HG03066 (cell line): Measurements from ENCODE around the gene NAGPA.

Experiments used
- ATAC-seq: cut with Tn5 transposase; IDR thresholded peaks from one replicate; pipeline ENCODE4 v1.9.1; 2021; ENCODE audit warnings: low read depth; ENCODE audit not compliant: unreplicated experiment

Gene NAGPA

DNA sequence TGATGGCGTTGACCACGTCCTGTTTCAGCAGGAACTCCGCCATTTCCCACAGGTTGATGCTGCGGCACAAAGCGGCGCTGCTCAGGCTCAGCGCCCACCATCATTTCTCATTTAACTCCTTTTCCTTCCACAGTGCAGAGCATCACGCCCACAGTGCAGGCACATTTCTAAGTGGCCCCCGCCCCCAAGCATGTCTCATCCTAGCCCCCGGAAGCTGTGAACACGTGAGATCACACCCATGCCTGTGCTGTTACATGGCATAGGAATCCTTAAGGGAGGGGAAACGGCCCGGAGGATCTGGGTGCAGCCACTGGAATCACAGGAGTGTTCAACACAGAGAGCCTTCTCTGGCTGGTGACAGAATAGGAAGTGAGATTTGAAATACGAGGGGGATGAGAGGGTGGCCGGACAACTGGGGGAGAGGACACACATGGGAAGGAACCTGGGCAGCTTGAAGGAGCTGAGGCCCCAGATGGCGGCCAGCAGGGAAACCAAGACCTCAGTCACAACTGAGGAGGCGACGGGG, 4.7 kb downstream of the NAGPA start:
- ATAC-seq = no peak

DNA sequence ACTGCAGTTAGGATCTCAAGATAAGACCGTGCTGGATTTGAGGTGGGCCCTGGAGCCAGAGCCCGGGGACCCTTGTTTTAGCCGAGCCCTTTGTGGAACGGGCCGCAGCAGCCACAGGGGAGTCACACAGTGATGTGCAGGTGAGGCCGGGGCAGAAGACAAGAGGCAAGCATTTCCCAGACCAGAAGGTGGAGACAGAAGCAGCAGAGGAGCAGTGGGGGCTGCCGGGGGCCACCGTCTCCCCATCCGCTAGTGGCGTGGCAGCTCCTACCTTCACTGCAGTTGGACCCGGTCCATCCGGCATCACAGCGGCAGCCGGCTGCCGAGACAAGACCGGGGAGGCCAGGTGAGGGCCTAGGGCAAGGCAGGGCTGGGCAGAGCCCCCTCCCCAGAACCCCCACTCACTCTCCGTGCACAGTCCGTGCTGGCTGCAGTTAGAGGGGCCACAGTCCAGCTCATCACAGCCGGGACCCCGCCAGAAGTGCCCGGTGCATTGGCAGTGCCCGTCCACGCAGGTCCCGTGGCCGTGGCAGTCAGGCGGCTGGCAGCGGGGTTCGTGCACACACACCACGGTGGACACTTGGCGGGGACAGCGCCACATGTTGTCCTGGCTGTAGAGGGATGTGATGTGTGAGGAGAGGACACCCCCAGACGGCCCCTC, 6.0 kb downstream of the NAGPA start:
- no peak for ATAC-seq

- ATAC-seq = no peak
Observed at GRCh38 chr16:5027086-5027485, 6.6 kb downstream of the NAGPA start.

DNA sequence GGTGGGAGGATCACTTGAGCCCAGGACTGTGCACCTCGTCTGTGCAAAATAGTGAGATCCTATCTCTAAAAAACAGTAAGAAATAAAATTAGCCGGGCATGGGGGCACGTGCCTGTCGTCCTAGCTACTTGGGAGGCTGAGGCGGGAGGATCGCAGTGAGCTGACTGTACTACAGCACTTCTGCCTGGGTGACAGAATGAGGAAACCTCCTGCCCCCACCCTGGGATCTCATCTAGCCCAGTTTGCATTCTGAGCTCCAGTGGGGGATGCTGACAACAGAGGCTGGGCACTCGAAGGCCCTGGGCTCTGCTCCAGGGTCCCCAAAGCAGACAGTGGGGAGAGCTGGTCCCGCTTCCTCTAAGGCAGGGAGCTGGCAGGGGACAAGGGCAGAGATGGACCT, 7.1 kb downstream of the NAGPA start:
- ATAC-seq = no peak

DNA sequence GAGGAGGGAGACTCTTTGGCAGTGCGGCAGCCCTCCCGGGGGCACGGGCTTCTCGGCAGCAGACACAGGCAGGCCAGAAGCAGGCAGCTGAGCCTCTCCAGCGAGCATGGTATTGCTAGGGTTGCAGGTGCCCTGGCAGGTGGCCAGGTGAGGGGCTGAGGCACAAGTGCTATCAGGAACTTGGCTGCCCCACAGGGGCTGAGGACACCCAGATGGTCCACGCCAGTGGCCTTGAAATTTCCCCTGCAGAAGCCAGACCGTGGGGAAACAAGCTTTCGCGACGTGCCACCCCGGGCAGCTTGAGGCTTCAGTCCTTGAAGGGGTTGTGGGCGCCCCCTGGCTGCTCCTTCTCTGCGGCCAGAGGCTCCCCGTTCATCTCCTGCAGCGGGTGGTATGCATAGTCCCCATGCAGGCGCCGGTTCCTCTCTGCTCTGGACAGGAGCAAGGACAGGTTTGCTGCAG, 8.5 kb downstream of the NAGPA start:
- no peak for ATAC-seq

DNA sequence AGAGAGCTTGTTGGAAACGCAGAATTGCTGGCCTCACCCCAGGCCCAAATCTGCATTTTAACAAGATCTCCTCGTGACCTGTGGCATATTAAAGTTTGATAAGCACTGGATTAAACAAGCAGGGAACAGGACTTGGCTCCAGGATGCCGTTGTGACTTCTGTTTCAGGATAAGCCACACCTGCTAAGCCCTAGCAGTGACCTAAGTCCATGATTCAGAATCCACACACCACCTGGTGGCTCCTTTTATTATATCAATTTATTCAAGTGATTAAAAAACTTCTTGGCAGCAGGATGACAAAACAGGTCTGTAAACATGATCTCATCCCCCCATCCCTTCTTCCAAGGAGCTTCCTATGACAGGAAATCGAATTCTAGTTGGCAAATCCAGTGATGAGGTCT, 9.1 kb downstream of the NAGPA start:
- ATAC-seq = no peak

- no peak for ATAC-seq
Observed at GRCh38 chr16:5022521-5022920, 11.2 kb downstream of the NAGPA start.

DNA sequence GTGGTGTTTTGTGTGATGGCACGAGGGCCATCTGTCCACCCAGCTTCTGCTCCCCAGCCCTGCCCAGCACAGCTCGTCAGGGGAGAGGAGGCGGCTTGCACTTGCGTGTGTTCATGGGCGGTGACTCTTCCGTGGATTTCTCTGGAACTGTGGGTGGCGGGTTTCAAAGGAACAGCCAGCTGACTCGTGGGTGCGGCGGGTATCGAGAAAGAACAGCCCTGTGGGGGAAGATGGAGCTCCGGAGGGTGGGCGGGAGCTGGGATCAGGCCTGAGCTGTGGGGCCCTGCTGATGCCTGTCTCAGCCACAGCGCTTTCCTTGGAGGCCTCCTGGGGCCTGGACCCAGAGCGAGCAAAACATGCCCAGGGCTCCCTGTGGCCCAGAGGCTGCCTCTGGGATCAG, 13.2 kb downstream of the NAGPA start:
- no peak for ATAC-seq

DNA sequence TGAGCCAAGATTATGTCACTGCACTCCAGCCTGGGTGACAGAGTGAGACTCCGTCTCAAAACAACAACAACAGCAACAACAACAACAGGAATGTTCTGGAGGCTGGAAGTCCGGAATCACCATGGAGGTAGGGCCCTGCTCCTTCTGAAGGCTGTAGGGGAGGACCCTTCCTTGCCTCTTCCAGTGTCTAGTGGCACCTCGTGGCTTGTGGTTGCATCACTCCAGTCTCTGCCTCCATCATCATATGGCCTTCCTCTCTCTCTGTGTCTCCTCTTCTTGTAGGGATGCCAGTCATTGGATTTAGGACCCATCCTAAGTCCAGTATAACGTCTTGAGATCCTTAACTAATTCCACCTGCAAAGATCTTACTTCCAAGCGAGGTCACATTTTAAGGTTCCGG, 14.0 kb downstream of the NAGPA start:
- ATAC-seq = no peak

DNA sequence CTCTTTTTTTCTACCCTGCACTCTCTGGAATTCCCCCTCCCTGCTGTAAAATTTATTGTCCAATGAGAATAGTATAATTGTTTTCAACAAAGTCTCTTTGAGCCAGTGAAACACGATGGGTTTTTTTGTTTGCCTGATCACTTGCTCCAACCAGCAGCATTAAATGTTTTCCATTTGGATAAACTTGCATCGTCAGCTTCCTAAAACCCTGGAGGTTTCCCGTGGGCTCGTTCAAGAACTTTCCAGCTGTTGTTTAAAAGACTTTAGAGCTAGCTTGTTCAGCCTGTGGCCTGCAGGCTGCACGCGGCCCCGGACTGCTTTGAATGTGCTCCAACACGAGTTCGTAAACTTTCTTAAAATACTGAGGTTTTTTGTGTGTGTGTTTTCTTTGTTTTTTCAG, 14.9 kb downstream of the NAGPA start:
- ATAC-seq = no peak

GRCh38 chr16:5017678-5017969, 16.1 kb downstream of the NAGPA start:
- no peak for ATAC-seq

GRCh38 chr16:5016967-5017677, 16.6 kb downstream of the NAGPA start:
- no peak for ATAC-seq

GRCh38 chr16:5015887-5016286, 17.8 kb downstream of the NAGPA start:
- no peak for ATAC-seq

DNA sequence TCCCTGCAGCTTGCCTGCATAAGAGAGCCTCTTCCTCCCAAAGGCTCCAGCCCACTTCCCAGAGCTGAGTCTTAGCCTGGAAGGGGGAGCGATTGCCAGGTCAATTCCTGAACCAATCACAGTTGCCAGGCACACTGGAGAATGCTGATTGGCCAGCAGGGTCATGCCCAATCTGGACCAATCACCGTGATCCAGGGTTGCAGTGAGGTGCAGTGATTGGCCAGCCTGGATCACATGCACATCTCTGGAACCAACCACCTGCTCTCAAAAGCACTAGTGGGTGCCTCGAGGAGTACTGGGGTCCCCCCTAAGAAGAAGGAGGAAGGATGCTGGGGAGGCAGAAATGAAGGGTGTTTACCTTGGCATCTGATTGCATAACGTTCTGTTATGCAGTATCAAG, 18.4 kb downstream of the NAGPA start:
- ATAC-seq = no peak

DNA sequence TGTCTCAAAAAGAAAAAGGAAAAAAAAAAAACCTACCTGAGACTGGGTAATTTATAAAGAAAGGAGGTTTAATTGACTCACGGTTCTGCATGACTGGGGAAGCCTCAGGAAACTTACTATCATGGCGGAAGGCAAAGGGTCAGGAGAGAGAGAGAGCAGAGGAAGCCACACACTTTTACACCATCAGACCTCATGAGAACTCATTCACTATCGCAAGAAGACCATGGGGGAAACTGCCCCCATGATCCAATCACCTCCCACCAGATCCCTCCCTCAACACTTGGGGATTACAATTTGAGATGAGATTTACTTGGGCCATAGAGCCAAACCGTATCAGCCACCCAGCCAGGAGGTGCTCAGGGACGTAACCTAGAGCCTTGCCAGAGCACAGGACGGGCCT, 20.8 kb downstream of the NAGPA start:
- ATAC-seq = no peak

DNA sequence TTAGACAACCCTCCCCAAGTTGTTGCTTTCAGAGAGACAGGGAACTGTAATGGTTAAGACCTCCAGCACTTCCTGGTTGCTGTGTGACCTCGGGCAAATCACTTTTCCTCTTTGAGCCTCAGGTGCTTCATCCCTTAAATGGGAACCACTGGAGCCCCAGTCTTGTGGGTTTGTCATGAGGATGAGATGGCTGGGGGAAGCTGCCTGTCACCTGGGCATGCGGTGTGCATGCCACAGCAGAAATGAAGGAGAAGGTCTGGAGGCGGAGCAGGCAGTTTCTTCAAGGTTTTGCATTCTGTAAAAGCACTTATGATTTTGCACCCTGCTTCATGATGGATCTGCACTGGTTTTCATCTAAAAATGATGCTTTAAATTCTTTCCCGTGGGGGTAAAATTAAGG, 22.1 kb downstream of the NAGPA start:
- ATAC-seq = no peak

- no peak for ATAC-seq
Observed at GRCh38 chr16:5010576-5011329, 23.0 kb downstream of the NAGPA start.

DNA sequence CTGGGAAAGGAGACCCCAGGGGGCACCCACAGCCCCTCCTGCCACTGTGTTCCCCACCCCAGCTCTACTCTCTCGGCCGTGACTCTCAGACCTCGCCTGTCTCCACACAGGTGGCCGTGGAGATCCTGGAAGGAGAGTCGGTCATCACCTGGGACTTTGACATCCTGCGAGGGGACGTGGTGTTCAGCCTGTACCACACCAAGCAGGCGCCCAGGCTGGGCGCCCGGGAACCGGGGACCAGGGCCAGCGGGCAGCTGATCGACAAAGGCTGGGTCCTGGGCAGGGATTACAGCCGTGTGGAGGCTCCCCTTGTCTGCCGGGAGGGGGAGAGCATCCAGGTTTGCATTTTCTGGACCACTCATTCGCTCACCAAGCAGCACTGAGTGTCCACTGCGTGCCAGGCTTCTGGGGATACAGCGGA, 25.4 kb downstream of the NAGPA start:
- no peak for ATAC-seq

- ATAC-seq = no peak
Observed at GRCh38 chr16:5007256-5007655, 26.5 kb downstream of the NAGPA start.

DNA sequence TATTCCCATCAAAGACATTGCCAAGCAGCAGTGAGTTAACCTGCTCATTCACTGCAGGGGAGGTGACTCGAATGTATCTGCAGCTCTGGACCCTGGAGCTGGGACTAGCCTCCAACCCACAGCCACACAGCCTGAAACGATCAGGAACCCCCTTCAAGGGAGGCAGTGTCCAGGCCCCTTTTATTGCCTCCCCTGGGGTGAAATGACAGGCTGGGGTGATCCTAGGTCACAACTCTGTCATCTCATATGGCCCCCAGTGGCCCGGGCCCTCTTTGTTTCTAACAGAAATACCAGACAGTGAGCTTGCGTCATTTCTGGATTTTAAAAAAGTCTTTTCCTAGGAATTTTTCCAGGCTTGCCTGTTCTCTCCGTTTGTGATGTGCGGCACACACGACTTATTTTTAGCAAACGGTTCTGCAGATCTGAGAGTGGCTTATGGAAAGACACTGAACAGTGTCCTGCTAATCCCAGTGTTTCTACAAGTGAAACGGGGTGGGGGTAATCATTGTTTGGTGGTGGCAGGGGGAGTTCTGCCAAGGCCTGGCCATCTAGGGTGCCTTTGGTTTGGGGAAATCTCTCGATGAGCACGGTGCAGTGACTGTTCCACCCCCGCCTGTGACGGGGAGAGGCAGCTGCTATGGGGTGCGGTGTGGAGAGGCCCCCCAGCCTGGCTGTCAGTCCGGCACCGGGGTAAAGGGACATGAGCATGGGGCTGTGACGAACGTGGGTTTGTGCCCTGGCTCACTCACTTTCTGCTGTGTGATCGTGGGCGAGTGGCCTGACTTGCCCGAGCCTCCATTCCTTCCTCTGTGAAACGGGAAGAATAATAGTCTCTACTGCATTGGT, 27.2 kb downstream of the NAGPA start:
- no peak for ATAC-seq

GRCh38 chr16:5005916-5006315, 27.8 kb downstream of the NAGPA start:
- no peak for ATAC-seq
